Measurements from ENCODE around the gene PLAC8L1.

- no peak for TF ChIP-seq CTCF (IDR thresholded peaks at IDR 0.05; ENCODE audit: insufficient read depth, low read depth, low read length)
- TF ChIP-seq EZH2 (IDR thresholded peaks at IDR 0.05; ENCODE audit: insufficient read depth, low read length) = no peak
Measured at GRCh38 chr5:146101646-146102045, 3.7 kb downstream of the PLAC8L1 start.
